Endothelial cell of umbilical vein (primary cell): Measurements from ENCODE around the gene CACNA1S. TPM values are rescaled to one million over a fixed set of nuclear protein-coding genes. Genes with fewer than 3 reads are reported as not detected.

ENCODE experiments used
- BruUV-seq: library from RNA; stranded (reverse); fragments of 400-500 nt; replicated peaks from 2 replicates; lab custom pipeline; 2021; lab: Mats Ljungman, UMichigan
- CTCF ChIA-PET: fragments of 300-600, 350-600 bp; sonication (Branson Sonifier 250); formaldehyde crosslinking; loops from one replicate; lab custom pipeline; 2021; ENCODE audit warnings: antibody characterized with exemption, inconsistent platforms; lab: Charles Lee
- POLR2A ChIA-PET: fragments of 300-600, 350-600 bp; sonication (Branson Sonifier 250); formaldehyde crosslinking; loops from one replicate; lab custom pipeline; 2021; ENCODE audit warnings: antibody characterized with exemption, inconsistent platforms; lab: Charles Lee
- DNase-seq: peaks from one replicate; pipeline ENCODE4 v3.0.0-alpha.2; 2011; ENCODE audit warnings: low read depth, low spot score
- FAIRE-seq: peaks from 2 replicates; lab custom pipeline; 2011; peaks lifted over from hg19 to GRCh38; lab: Jason Lieb, UNC
- H2AFZ ChIP-seq: 2 replicates; pipeline ENCODE4 v1.6.0; 2012; ENCODE audit warnings: low read depth, low read length, control low read depth, inconsistent platforms
- H3K27ac ChIP-seq: 2 replicates; pipeline ENCODE4 v1.5.1; 2011; ENCODE audit warnings: low read depth, mild to moderate bottlenecking, control low read depth, low read length, moderate library complexity; ENCODE audit not compliant: insufficient read depth
- H3K27me3 ChIP-seq, 2 experiments: 2 replicates each; pipeline versions ENCODE4 v1.6.0 to v1.6.1; 2011; ENCODE audit warnings: low read length in 2 of 2, mixed read lengths in 1 of 2; ENCODE audit not compliant: control insufficient read depth in 2 of 2, insufficient read depth in 2 of 2
- H3K36me3 ChIP-seq, 2 experiments: 2 replicates in 1 of 2; 3 replicates in 1 of 2; pipeline ENCODE4 v1.5.1; 2011; ENCODE audit warnings: low read length in 2 of 2, mild to moderate bottlenecking in 1 of 2, moderate library complexity in 1 of 2; ENCODE audit not compliant: control insufficient read depth in 2 of 2, insufficient read depth in 2 of 2; ENCODE audit errors: extremely low read depth in 1 of 2
- H3K4me1 ChIP-seq: 3 replicates; pipeline ENCODE4 v1.5.1; 2011; ENCODE audit warnings: mild to moderate bottlenecking, low read length; ENCODE audit not compliant: control insufficient read depth, insufficient read depth; ENCODE audit errors: extremely low read depth
- H3K4me2 ChIP-seq: 2 replicates; pipeline ENCODE4 v1.6.1; 2011; ENCODE audit warnings: low read length, control low read depth, mixed read lengths; ENCODE audit not compliant: insufficient read depth
- H3K4me3 ChIP-seq, 3 experiments: fragments of 200-600 bp in 1 of 3; sonication (generic), shearing (Covaris generic) in 1 of 3; replicated peaks in 1 of 3; 2 replicates each; pipeline ENCODE4 v1.5.1; 2011 to 2016; ENCODE audit warnings: control low read depth in 3 of 3, low read length in 3 of 3, mild to moderate bottlenecking in 2 of 3, inconsistent platforms in 1 of 3, low read depth in 1 of 3, moderate library complexity in 1 of 3; ENCODE audit not compliant: insufficient read depth in 1 of 3
- H3K79me2 ChIP-seq: 2 replicates; pipeline ENCODE4 v1.6.0; 2012; ENCODE audit warnings: low read length, inconsistent platforms; ENCODE audit not compliant: control insufficient read depth, insufficient read depth
- H3K9ac ChIP-seq: replicated peaks from 2 replicates; pipeline ENCODE3; 2011; ENCODE audit warnings: low read length, control low read depth; ENCODE audit not compliant: insufficient read depth; ENCODE audit errors: extremely low read depth
- H3K9me1 ChIP-seq: replicated peaks from 3 replicates; pipeline ENCODE4 v1.6.0; 2011; ENCODE audit warnings: mild to moderate bottlenecking, low read length; ENCODE audit not compliant: control insufficient read depth, insufficient read depth; ENCODE audit errors: extremely low read depth
- H3K9me3 ChIP-seq: replicated peaks from 2 replicates; pipeline ENCODE4 v1.5.1; 2012; ENCODE audit warnings: low read length, inconsistent platforms; ENCODE audit not compliant: control insufficient read depth, insufficient read depth
- H4K20me1 ChIP-seq: replicated peaks from 2 replicates; pipeline ENCODE3; 2011; ENCODE audit warnings: mild to moderate bottlenecking, low read length; ENCODE audit not compliant: control insufficient read depth, insufficient read depth; ENCODE audit errors: extremely low read depth
- EZH2 ChIP-seq: IDR thresholded peaks from 2 replicates; pipeline ENCODE4 v1.6.1; 2012; ENCODE audit warnings: borderline replicate concordance, low read depth, mild to moderate bottlenecking, moderate library complexity, low read length, inconsistent platforms; ENCODE audit not compliant: severe bottlenecking
- FOS ChIP-seq: IDR thresholded peaks from 2 replicates; pipeline ENCODE4 v1.6.1; 2011; ENCODE audit warnings: mild to moderate bottlenecking, low read length, moderate library complexity, borderline replicate concordance; ENCODE audit not compliant: insufficient read depth
- GATA2 ChIP-seq: IDR thresholded peaks from 2 replicates; pipeline ENCODE4 v1.7.0; 2011; ENCODE audit warnings: low read depth, mild to moderate bottlenecking, moderate library complexity, mixed read lengths, low read length; ENCODE audit not compliant: insufficient read length, insufficient read depth
- JUN ChIP-seq: IDR thresholded peaks from 2 replicates; pipeline ENCODE4 v1.6.1; 2011; ENCODE audit warnings: borderline replicate concordance, low read depth; ENCODE audit not compliant: insufficient read length, insufficient read depth
- MYC ChIP-seq: IDR thresholded peaks from one replicate; pipeline ENCODE4 v1.6.1; 2011; ENCODE audit warnings: mild to moderate bottlenecking, low read depth, low read length
- POLR2A ChIP-seq: IDR thresholded peaks from 2 replicates; pipeline ENCODE4 v1.6.1; 2012; ENCODE audit warnings: low read depth, mild to moderate bottlenecking, control low read depth, low read length
- POLR2AphosphoS5 ChIP-seq: IDR thresholded peaks from 2 replicates; pipeline ENCODE4 v1.6.1; 2012; ENCODE audit warnings: low read depth, mild to moderate bottlenecking, control low read depth, low read length, moderate library complexity; ENCODE audit not compliant: insufficient read depth
- dilution Hi-C: fragments of 300-500 bp; cut with MboI; formaldehyde crosslinking; loops from one replicate; pipeline ENCODE4 v1.15.0; 2019; ENCODE audit warnings: low sequenced_read_pairs; ENCODE audit not compliant: extremely low pct_ligation_motif_present
- intact Hi-C: fragments of 100-400 bp; cut with micrococcal nuclease; formaldehyde crosslinking; loops from one replicate; pipeline ENCODE4 v1.10.0; 2022
- polyA plus RNA-seq, 4 experiments: library from polyadenylated mRNA; depleted of rRNA in 3 of 4; stranded (reverse) in 3 of 4; unstranded in 1 of 4; fragments of >200 nt; gene quantifications; 2 replicates each; pipeline versions ENCODE4 v1.2.1 to v1.2.3, GENCODE V29; 2011 to 2012; ENCODE audit warnings: missing spikeins in 1 of 4
- total RNA-seq: library from RNA; stranded (reverse); gene quantifications from 2 replicates; pipeline ENCODE4 v1.2.3, GENCODE V29; 2021
- TF ChIP-seq, protein P1 (sequence below): IDR thresholded peaks from 2 replicates; pipeline ENCODE4 v1.6.1; 2011; ENCODE audit not compliant: insufficient read depth, insufficient read length
- TF ChIP-seq, protein P2 (sequence below), 2 donors: IDR thresholded peaks; 1 replicate in 1 of 2; 2 replicates in 1 of 2; pipeline ENCODE4 v1.5.1; 2011; ENCODE audit warnings: low read length in 2 of 2, mild to moderate bottlenecking in 2 of 2, moderate library complexity in 2 of 2, control low read depth in 1 of 2, inconsistent platforms in 1 of 2, low read depth in 1 of 2; ENCODE audit not compliant: insufficient read depth in 1 of 2; ENCODE audit errors: extremely low read depth in 1 of 2

The CACNA1S gene
- total and polyA plus RNA-seq, 2 donors (not counting 3 experiments of a cell fraction or from before 2014, with no cell fraction given), result not detected

DNA sequence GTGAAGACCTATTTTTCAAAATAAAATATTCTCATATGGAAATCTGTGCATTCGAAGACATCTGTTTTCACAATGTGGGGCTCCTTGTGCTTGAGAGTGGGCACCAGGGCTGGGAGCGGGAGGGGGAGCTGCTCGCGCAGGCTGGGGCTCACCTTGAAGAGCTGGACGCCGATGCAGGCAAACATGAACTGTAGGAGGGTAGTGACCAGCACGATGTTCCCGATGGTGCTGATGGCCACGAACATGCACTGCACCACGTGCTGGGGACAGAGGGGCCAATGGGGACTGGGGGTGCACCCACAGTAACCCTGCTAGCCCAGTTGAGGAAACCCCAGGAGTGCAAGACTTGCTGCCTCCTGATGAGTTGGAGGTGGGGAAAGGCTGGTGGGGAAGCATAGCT is 46.5 kb downstream of the CACNA1S start:
- no peak overlapping the region for H2AFZ ChIP-seq
- no peaks in the 10 kb centered on the region for H3K9me3 ChIP-seq
- no peak overlapping the region for H3K9ac ChIP-seq
- H3K9me1 ChIP-seq, result no peaks in the 10 kb centered on the region
- intact Hi-C loops, result no loop called here
- CTCF ChIA-PET, result interaction anchor here (1.0 to 1.1 kb wide), 3 partner anchors 21 to 94 kb away, joined by 3 read pairs; no protein-coding TSS in a partner anchor
- no peak overlapping the region for H3K4me3 ChIP-seq
- no peaks in the 10 kb centered on the region for H3K4me1 ChIP-seq
- no peak for TF ChIP-seq EZH2
- TF ChIP-seq POLR2AphosphoS5, result no peak
- TF ChIP-seq, protein P1, sequence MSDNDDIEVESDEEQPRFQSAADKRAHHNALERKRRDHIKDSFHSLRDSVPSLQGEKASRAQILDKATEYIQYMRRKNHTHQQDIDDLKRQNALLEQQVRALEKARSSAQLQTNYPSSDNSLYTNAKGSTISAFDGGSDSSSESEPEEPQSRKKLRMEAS, result no peak
- no peak for TF ChIP-seq MYC
- no peak for TF ChIP-seq FOS
- no peak for TF ChIP-seq JUN
- no peak for TF ChIP-seq GATA2
- TF ChIP-seq, protein P2, sequence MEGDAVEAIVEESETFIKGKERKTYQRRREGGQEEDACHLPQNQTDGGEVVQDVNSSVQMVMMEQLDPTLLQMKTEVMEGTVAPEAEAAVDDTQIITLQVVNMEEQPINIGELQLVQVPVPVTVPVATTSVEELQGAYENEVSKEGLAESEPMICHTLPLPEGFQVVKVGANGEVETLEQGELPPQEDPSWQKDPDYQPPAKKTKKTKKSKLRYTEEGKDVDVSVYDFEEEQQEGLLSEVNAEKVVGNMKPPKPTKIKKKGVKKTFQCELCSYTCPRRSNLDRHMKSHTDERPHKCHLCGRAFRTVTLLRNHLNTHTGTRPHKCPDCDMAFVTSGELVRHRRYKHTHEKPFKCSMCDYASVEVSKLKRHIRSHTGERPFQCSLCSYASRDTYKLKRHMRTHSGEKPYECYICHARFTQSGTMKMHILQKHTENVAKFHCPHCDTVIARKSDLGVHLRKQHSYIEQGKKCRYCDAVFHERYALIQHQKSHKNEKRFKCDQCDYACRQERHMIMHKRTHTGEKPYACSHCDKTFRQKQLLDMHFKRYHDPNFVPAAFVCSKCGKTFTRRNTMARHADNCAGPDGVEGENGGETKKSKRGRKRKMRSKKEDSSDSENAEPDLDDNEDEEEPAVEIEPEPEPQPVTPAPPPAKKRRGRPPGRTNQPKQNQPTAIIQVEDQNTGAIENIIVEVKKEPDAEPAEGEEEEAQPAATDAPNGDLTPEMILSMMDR (IDR thresholded peaks at IDR 0.05; ENCODE audit: extremely low read depth in 1 of 2, insufficient read depth in 1 of 2, low read depth in 1 of 2, low read length in 2 of 2), result no peak
- TF ChIP-seq POLR2A, result no peak
- POLR2A ChIA-PET, result no interaction called here
- no TSS peak for BruUV-seq
- DNase-seq, result no peak
- no peaks in the 10 kb centered on the region for H3K79me2 ChIP-seq
- no peak overlapping the region for H3K27ac ChIP-seq
- no peak overlapping the region for H3K4me2 ChIP-seq
- no peaks in the 10 kb centered on the region for H3K36me3 ChIP-seq
- no peaks in the 10 kb centered on the region for H4K20me1 ChIP-seq
- H3K27me3 ChIP-seq, result peaks cover 7 to 13% of the 10 kb centered on the region in 2 experiments
- dilution Hi-C loops, result no loop called here
- no peak for FAIRE-seq
